Uterus (tissue), 4 donors: ENCODE data around the gene PTPRZ1. TPM values are rescaled to one million over a fixed set of nuclear protein-coding genes. Genes with fewer than 3 reads are reported as not detected.

Experiments
- DNase-seq, 2 donors: peaks; one replicate each; pipeline ENCODE4 v3.0.0-alpha.2; 2019 to 2020
- H3K27ac ChIP-seq, 2 donors: fragments of 200-600 bp; sonication (generic); 1 replicate in 1 of 2; 2 replicates in 1 of 2; pipeline ENCODE4 v1.5.1; 2016 to 2018
- H3K27me3 ChIP-seq, 2 donors: fragments of 200-600 bp; sonication (generic); one replicate each; pipeline ENCODE4 v1.5.1; 2018 to 2019; ENCODE audit warnings: control low read depth in 1 of 2
- H3K36me3 ChIP-seq, 2 donors: fragments of 200-600 bp; sonication (generic); one replicate each; pipeline ENCODE4 v1.5.1; 2019; ENCODE audit warnings: control low read depth in 1 of 2
- H3K4me1 ChIP-seq, 2 donors: fragments of 200-600 bp; sonication (generic); one replicate each; pipeline ENCODE4 v1.5.1; 2018 to 2019; ENCODE audit warnings: control low read depth in 1 of 2
- H3K4me3 ChIP-seq, 2 donors: fragments of 200-600 bp; sonication (generic); 1 replicate in 1 of 2; 2 replicates in 1 of 2; pipeline ENCODE4 v1.5.1; 2018 to 2019; ENCODE audit warnings: mild to moderate bottlenecking in 1 of 2
- H3K9me3 ChIP-seq, 2 donors: fragments of 200-600 bp; sonication (generic); one replicate each; pipeline ENCODE4 v1.5.1; 2019; ENCODE audit warnings: control low read depth in 1 of 2
- CTCF ChIP-seq, 4 experiments: fragments of 200-600 bp in 2 of 4; fragments of 450-650 bp in 2 of 4; sonication (generic) in 2 of 4; IDR thresholded peaks; one replicate each; pipeline ENCODE4 v1.5.1; 2016 to 2019; ENCODE audit warnings: antibody characterized with exemption in 4 of 4, mild to moderate bottlenecking in 2 of 4, moderate library complexity in 1 of 4
- POLR2A ChIP-seq, 2 donors: fragments of 450-650 bp; IDR thresholded peaks; one replicate each; pipeline ENCODE4 v1.6.1; 2016; ENCODE audit warnings: antibody characterized with exemption in 2 of 2, mild to moderate bottlenecking in 1 of 2, moderate library complexity in 1 of 2
- intact Hi-C: fragments of 100-400 bp; cut with DNase I; formaldehyde crosslinking; loops from one replicate; pipeline ENCODE4 v1.15.1; 2023; ENCODE audit warnings: low total_unique reads
- total RNA-seq, 4 donors: library from RNA; depleted of rRNA in 3 of 4; stranded (reverse); fragments of >200 nt in 3 of 4; gene quantifications; one replicate each; pipeline versions ENCODE4 v1.1.0 to v1.2.4, GENCODE V29; 2014 to 2023
- donor health status: DM: yes; HTN: yes; CAD: no.

PTPRZ1 gene
- total RNA-seq, 4 donors from 2014 or later = 0.76 to 9.1 TPM; not detected in 2

- intact Hi-C loops = no loop called here
- no peaks in the 10 kb centered on the region for H3K27me3 ChIP-seq
- H3K4me3 ChIP-seq = no peak overlapping the region
- DNase-seq = no peak
- no peak for TF ChIP-seq POLR2A (IDR thresholded peaks at IDR 0.05)
- TF ChIP-seq CTCF (IDR thresholded peaks at IDR 0.05) = no peak
- no peak overlapping the region for H3K27ac ChIP-seq
- no peaks in the 10 kb centered on the region for H3K9me3 ChIP-seq
- H3K36me3 ChIP-seq = no peaks in the 10 kb centered on the region
- H3K4me1 ChIP-seq = no peaks in the 10 kb centered on the region
These were observed 119.1 kb downstream of the PTPRZ1 start for GRCh38 chr7:121992068-121992467.

GRCh38 chr7:121994625-121995410 is 121.9 kb downstream of the PTPRZ1 start:
- H3K36me3 ChIP-seq = no peaks in the 10 kb centered on the region
- no peak for TF ChIP-seq POLR2A (IDR thresholded peaks at IDR 0.05)
- TF ChIP-seq CTCF (IDR thresholded peaks at IDR 0.05) = peak; percentile 5 to 32 (median 26)
- no peaks in the 10 kb centered on the region for H3K27me3 ChIP-seq
- intact Hi-C loops = no loop called here
- H3K4me3 ChIP-seq = no peak overlapping the region
- no peaks in the 10 kb centered on the region for H3K9me3 ChIP-seq
- peak in 1 of 2 donors; percentile 16 for DNase-seq
- no peaks in the 10 kb centered on the region for H3K4me1 ChIP-seq
- H3K27ac ChIP-seq = no peak overlapping the region

- intact Hi-C loops = no loop called here
- H3K36me3 ChIP-seq = no peaks in the 10 kb centered on the region
- no peak overlapping the region for H3K27ac ChIP-seq
- no peak overlapping the region for H3K4me3 ChIP-seq
- H3K27me3 ChIP-seq = no peaks in the 10 kb centered on the region
- H3K4me1 ChIP-seq = no peaks in the 10 kb centered on the region
- TF ChIP-seq POLR2A (IDR thresholded peaks at IDR 0.05) (no peak), CTCF (IDR thresholded peaks at IDR 0.05) (no peak)
- DNase-seq = no peak
- H3K9me3 ChIP-seq = no peaks in the 10 kb centered on the region
These were observed 133.7 kb downstream of the PTPRZ1 start for GRCh38 chr7:122006687-122007086.

- Histone ChIP-seq H3K4me3 (no peak overlapping the region), H3K9me3 (no peaks in the 10 kb centered on the region), H3K36me3 (no peaks in the 10 kb centered on the region), H3K4me1 (no peaks in the 10 kb centered on the region), H3K27ac (no peak overlapping the region), H3K27me3 (no peaks in the 10 kb centered on the region)
- intact Hi-C loops = no loop called here
- no peak for DNase-seq
- TF ChIP-seq CTCF (IDR thresholded peaks at IDR 0.05) (no peak), POLR2A (IDR thresholded peaks at IDR 0.05) (no peak)
These were observed 137.2 kb downstream of the PTPRZ1 start for GRCh38 chr7:122010116-122010515.

GRCh38 chr7:122013065-122013464 is 140.1 kb downstream of the PTPRZ1 start:
- TF ChIP-seq CTCF (IDR thresholded peaks at IDR 0.05) (no peak), POLR2A (IDR thresholded peaks at IDR 0.05) (no peak)
- no peak overlapping the region for H3K27ac ChIP-seq
- no peak for DNase-seq
- H3K36me3 ChIP-seq = no peaks in the 10 kb centered on the region
- H3K4me3 ChIP-seq = no peak overlapping the region
- no peaks in the 10 kb centered on the region for H3K9me3 ChIP-seq
- intact Hi-C loops = no loop called here
- H3K4me1 ChIP-seq = no peaks in the 10 kb centered on the region
- H3K27me3 ChIP-seq = no peaks in the 10 kb centered on the region
